ENCODE data around the gene PLCXD3. TPM values are rescaled to one million over a fixed set of nuclear protein-coding genes. Genes with fewer than 3 reads are reported as not detected.

Gene PLCXD3
- total and polyA plus RNA-seq, 10 donors: 0.07 to 0.61 (median 0.20) TPM

DNA sequence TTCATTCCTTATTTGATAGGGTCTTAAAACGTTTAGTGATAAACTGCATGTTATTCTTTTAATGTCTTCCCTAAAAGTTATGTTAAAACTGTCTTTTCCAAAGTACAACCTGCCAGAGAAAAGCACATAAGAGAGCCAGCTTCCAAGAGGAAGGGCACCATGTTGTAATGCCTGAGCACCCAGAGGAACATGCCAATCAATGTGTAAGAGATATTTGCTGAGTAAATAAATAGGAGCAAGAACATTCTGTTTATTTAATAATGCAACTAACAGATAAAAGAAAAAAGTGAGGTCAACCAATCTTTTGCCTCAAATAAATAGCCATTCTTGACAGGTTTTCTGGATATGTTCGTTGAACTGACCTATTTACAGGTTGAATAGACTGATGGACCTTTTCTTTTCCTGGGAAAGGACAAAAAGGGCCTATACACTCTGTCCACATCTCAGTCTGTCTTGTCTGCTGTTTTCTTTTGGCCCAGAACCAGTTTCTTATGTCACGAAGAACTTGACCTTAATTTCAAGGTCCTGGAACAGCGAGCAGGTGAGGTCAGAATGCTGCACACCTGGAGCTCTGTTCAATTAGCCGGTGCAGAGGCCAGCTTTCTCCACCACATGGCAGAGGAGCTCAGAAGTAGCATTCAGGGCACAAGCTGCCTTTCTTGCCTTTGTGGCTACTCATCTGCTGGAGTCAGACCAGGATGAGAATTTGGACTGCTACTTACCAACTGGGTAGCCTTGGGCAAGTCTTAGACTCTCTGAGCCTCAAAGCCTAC is 77.7 kb downstream of the PLCXD3 start:
- H3K4me3 ChIP-seq: no peak overlapping the region
- no peak for DNase-seq
- no peaks in the 10 kb centered on the region for H3K36me3 ChIP-seq
- H3K4me1 ChIP-seq: no peaks in the 10 kb centered on the region
- H3K9me3 ChIP-seq: no peaks in the 10 kb centered on the region
- TF ChIP-seq, protein P1, sequence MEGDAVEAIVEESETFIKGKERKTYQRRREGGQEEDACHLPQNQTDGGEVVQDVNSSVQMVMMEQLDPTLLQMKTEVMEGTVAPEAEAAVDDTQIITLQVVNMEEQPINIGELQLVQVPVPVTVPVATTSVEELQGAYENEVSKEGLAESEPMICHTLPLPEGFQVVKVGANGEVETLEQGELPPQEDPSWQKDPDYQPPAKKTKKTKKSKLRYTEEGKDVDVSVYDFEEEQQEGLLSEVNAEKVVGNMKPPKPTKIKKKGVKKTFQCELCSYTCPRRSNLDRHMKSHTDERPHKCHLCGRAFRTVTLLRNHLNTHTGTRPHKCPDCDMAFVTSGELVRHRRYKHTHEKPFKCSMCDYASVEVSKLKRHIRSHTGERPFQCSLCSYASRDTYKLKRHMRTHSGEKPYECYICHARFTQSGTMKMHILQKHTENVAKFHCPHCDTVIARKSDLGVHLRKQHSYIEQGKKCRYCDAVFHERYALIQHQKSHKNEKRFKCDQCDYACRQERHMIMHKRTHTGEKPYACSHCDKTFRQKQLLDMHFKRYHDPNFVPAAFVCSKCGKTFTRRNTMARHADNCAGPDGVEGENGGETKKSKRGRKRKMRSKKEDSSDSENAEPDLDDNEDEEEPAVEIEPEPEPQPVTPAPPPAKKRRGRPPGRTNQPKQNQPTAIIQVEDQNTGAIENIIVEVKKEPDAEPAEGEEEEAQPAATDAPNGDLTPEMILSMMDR (IDR thresholded peaks at IDR 0.05 in 8 of 11, conservative IDR thresholded peaks at IDR 0.05 in 3 of 11): no peak
- no peak for TF ChIP-seq POLR2A (IDR thresholded peaks at IDR 0.05)
- no peak for TF ChIP-seq POLR2AphosphoS5 (IDR thresholded peaks at IDR 0.05)
- H3K27ac ChIP-seq: no peak overlapping the region
- intact Hi-C loops (cut with DNase I; ENCODE audit: low total_unique reads): no loop called here
- WGBS, 5 donors: 66 to 83% (median 75%) methylated on average over 5 of the region's 5 CpGs
- H3K27me3 ChIP-seq (replicated peaks in 1 of 7): no peaks in the 10 kb centered on the region

GRCh38 chr5:41427505-41427904 is 82.9 kb downstream of the PLCXD3 start:
- Histone ChIP-seq H3K27ac (no peak overlapping the region), H3K4me1 (no peaks in the 10 kb centered on the region), H3K36me3 (no peaks in the 10 kb centered on the region), H3K9me3 (no peaks in the 10 kb centered on the region), H3K27me3 (replicated peaks in 1 of 7) (no peaks in the 10 kb centered on the region), H3K4me3 (no peak overlapping the region)
- TF ChIP-seq, protein P1 (IDR thresholded peaks at IDR 0.05 in 8 of 11, conservative IDR thresholded peaks at IDR 0.05 in 3 of 11): no peak
- TF ChIP-seq POLR2A (IDR thresholded peaks at IDR 0.05): no peak
- no peak for TF ChIP-seq POLR2AphosphoS5 (IDR thresholded peaks at IDR 0.05)
- no peak for DNase-seq
- intact Hi-C loops (cut with DNase I; ENCODE audit: low total_unique reads): no loop called here
- 5 to 18% (median 8%) methylated on average over 1 of the region's 1 CpG for WGBS, 5 donors

DNA sequence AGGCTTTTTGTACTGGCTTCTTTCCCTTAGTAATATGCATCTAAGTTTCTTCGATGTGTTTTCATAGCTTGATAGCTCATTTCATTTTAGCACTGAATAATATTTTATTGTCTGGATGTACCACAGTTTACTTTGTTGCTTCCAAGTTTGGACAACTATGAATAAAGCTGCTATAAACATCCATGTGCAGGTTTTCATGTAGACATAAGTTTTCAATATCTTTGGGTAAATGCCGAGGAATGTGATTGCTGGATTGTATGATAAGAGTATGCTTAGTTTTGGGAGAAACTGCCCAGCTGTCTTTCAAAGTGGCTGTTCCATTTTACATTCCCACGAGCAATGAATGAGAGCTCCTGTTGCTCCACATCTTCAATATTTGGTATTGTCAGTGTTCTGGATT is 84.7 kb downstream of the PLCXD3 start:
- Histone ChIP-seq H3K9me3 (no peaks in the 10 kb centered on the region), H3K4me1 (no peaks in the 10 kb centered on the region), H3K36me3 (no peaks in the 10 kb centered on the region), H3K27ac (no peak overlapping the region), H3K4me3 (no peak overlapping the region), H3K27me3 (replicated peaks in 1 of 7) (no peaks in the 10 kb centered on the region)
- DNase-seq: no peak
- TF ChIP-seq, protein P1 (IDR thresholded peaks at IDR 0.05 in 8 of 11, conservative IDR thresholded peaks at IDR 0.05 in 3 of 11): no peak
- TF ChIP-seq POLR2A (IDR thresholded peaks at IDR 0.05) (no peak), POLR2AphosphoS5 (IDR thresholded peaks at IDR 0.05) (no peak)
- 69 to 87% (median 84%) methylated on average over 3 of the region's 3 CpGs for WGBS, 5 donors
- intact Hi-C loops (cut with DNase I; ENCODE audit: low total_unique reads): no loop called here

- 86 to 94% (median 88%) methylated on average over 3 of the region's 3 CpGs for WGBS, 5 donors
- H3K27ac ChIP-seq: no peak overlapping the region
- intact Hi-C loops (cut with DNase I; ENCODE audit: low total_unique reads): no loop called here
- H3K4me1 ChIP-seq: no peaks in the 10 kb centered on the region
- H3K9me3 ChIP-seq: no peaks in the 10 kb centered on the region
- no peak overlapping the region for H3K4me3 ChIP-seq
- H3K36me3 ChIP-seq: no peaks in the 10 kb centered on the region
- DNase-seq: no peak
- no peaks in the 10 kb centered on the region for H3K27me3 ChIP-seq (replicated peaks in 1 of 7)
- TF ChIP-seq POLR2A (IDR thresholded peaks at IDR 0.05) (no peak), POLR2AphosphoS5 (IDR thresholded peaks at IDR 0.05) (no peak)
- TF ChIP-seq, protein P1 (IDR thresholded peaks at IDR 0.05 in 8 of 11, conservative IDR thresholded peaks at IDR 0.05 in 3 of 11): no peak
These were observed 89.8 kb downstream of the PLCXD3 start for GRCh38 chr5:41420492-41421067.

All from spleen (tissue), 11 donors.